ENCODE results near the gene BMP6. TPM values are rescaled to one million over a fixed set of nuclear protein-coding genes. Genes with fewer than 3 reads are reported as not detected.

BMP6 gene
- total RNA-seq, 1 experiment from 2014 or later: 0.28 TPM

GRCh38 chr6:7879980-7880717 is 154.2 kb downstream of the BMP6 start:
- Histone ChIP-seq H3K18ac (ENCODE audit: insufficient read length, low read depth, low read length) (no peak overlapping the region), H4K91ac (ENCODE audit: insufficient read length, low read depth, low read length) (no peak overlapping the region), H4K8ac (replicated peaks; ENCODE audit: insufficient read length, low read depth, low read length) (no peak overlapping the region), H3K27me3 (ENCODE audit: insufficient read depth, low read length) (no peaks in the 10 kb centered on the region), H3K9me3 (ENCODE audit: control insufficient read depth, low read depth, low read length) (no peaks in the 10 kb centered on the region), H3K4ac (ENCODE audit: low read depth, low read length) (no peak overlapping the region), H2AFZ (ENCODE audit: low read length) (no peak overlapping the region), H3T11ph (ENCODE audit: low read length) (no peak overlapping the region), H2BK15ac (ENCODE audit: low read depth, low read length) (no peak overlapping the region), H3K4me2 (ENCODE audit: insufficient read depth, insufficient read length, low read length) (no peak overlapping the region), H2BK20ac (ENCODE audit: low read depth, low read length, poor library complexity, severe bottlenecking) (no peak overlapping the region), H3K4me1 (ENCODE audit: insufficient read depth, low read length) (no peaks in the 10 kb centered on the region), H3K23me2 (ENCODE audit: insufficient read length, low read depth, low read length, poor library complexity, severe bottlenecking) (no peaks in the 10 kb centered on the region), H3K9ac (ENCODE audit: extremely low read depth, insufficient read length, low read length) (no peak overlapping the region), H3K79me2 (ENCODE audit: insufficient read depth, low read length) (no peaks in the 10 kb centered on the region), H3K79me1 (ENCODE audit: insufficient read depth, low read depth, low read length, poor library complexity, severe bottlenecking) (no peaks in the 10 kb centered on the region), H2BK12ac (ENCODE audit: insufficient read length, low read depth, low read length) (no peak overlapping the region), H2BK120ac (ENCODE audit: low read depth, low read length, poor library complexity, severe bottlenecking) (no peak overlapping the region), H3K23ac (ENCODE audit: insufficient read length, low read depth, low read length) (no peak overlapping the region), H4K20me1 (ENCODE audit: control insufficient read depth, insufficient read depth, insufficient read length) (no peaks in the 10 kb centered on the region), H3K14ac (ENCODE audit: insufficient read depth, low read length) (no peak overlapping the region), H2AK5ac (ENCODE audit: insufficient read length, low read length) (no peak overlapping the region), H2BK5ac (ENCODE audit: insufficient read length, low read length) (no peak overlapping the region), H3K27ac (ENCODE audit: insufficient read length, low read depth, low read length) (no peak overlapping the region), H3K56ac (ENCODE audit: insufficient read length, low read depth, low read length) (no peak overlapping the region), H4K5ac (ENCODE audit: insufficient read length, low read depth, low read length) (no peak overlapping the region)
- H3K4me3 Mint-ChIP-seq: no peak overlapping the region
- peaks cover 28 to 41% (median 37%) of the 10 kb centered on the region in 3 experiments; a peak in 6 of 7 replicates for H3K36me3 Mint-ChIP-seq (ENCODE audit: insufficient read depth in 1 of 3, low read depth in 3 of 3)
- no peak overlapping the region for H3K27ac Mint-ChIP-seq
- H3K9me3 Mint-ChIP-seq: no peaks in the 10 kb centered on the region
- no peak for TF ChIP-seq CTCF (conservative IDR thresholded peaks at IDR 0.05)
- H3K4me1 Mint-ChIP-seq: peaks cover 0 to 6% of the 10 kb centered on the region in 2 experiments; a peak in 2 of 4 replicates
- no peak for DNase-seq
- no peaks in the 10 kb centered on the region for H3K27me3 Mint-ChIP-seq (ENCODE audit: low read depth)
- WGBS (ENCODE audit: extremely low coverage, insufficient read length, low lambda C conversion rate): no CpG with 5 or more reads among the region's 13 CpGs
